Uterus (tissue), 4 donors: ENCODE data around the gene THAP4. TPM values are rescaled to one million over a fixed set of nuclear protein-coding genes. Genes with fewer than 3 reads are reported as not detected.
"Not testable (repeated sequence)": the region's sequence is repeated elsewhere in the genome, so short reads cannot be mapped to it uniquely, and the experiment has no call there.

Source experiments
- DNase-seq, 2 donors: peaks; one replicate each; pipeline ENCODE4 v3.0.0-alpha.2; 2019 to 2020
- H3K27ac ChIP-seq, 2 donors: fragments of 200-600 bp; sonication (generic); 1 replicate in 1 of 2; 2 replicates in 1 of 2; pipeline ENCODE4 v1.5.1; 2016 to 2018
- H3K27me3 ChIP-seq, 2 donors: fragments of 200-600 bp; sonication (generic); one replicate each; pipeline ENCODE4 v1.5.1; 2018 to 2019; ENCODE audit warnings: control low read depth in 1 of 2
- H3K36me3 ChIP-seq, 2 donors: fragments of 200-600 bp; sonication (generic); one replicate each; pipeline ENCODE4 v1.5.1; 2019; ENCODE audit warnings: control low read depth in 1 of 2
- H3K4me1 ChIP-seq, 2 donors: fragments of 200-600 bp; sonication (generic); one replicate each; pipeline ENCODE4 v1.5.1; 2018 to 2019; ENCODE audit warnings: control low read depth in 1 of 2
- H3K4me3 ChIP-seq, 2 donors: fragments of 200-600 bp; sonication (generic); 1 replicate in 1 of 2; 2 replicates in 1 of 2; pipeline ENCODE4 v1.5.1; 2018 to 2019; ENCODE audit warnings: mild to moderate bottlenecking in 1 of 2
- H3K9me3 ChIP-seq, 2 donors: fragments of 200-600 bp; sonication (generic); one replicate each; pipeline ENCODE4 v1.5.1; 2019; ENCODE audit warnings: control low read depth in 1 of 2
- POLR2A ChIP-seq, 2 donors: fragments of 450-650 bp; IDR thresholded peaks; one replicate each; pipeline ENCODE4 v1.6.1; 2016; ENCODE audit warnings: antibody characterized with exemption in 2 of 2, mild to moderate bottlenecking in 1 of 2, moderate library complexity in 1 of 2
- intact Hi-C: fragments of 100-400 bp; cut with DNase I; formaldehyde crosslinking; loops from one replicate; pipeline ENCODE4 v1.15.1; 2023; ENCODE audit warnings: low total_unique reads
- total RNA-seq, 4 donors: library from RNA; depleted of rRNA in 3 of 4; stranded (reverse); fragments of >200 nt in 3 of 4; gene quantifications; one replicate each; pipeline versions ENCODE4 v1.1.0 to v1.2.4, GENCODE V29; 2014 to 2023
- TF ChIP-seq, protein P1 (sequence below), 4 experiments: fragments of 200-600 bp in 2 of 4; fragments of 450-650 bp in 2 of 4; sonication (generic) in 2 of 4; IDR thresholded peaks; one replicate each; pipeline ENCODE4 v1.5.1; 2016 to 2019; ENCODE audit warnings: antibody characterized with exemption in 4 of 4, mild to moderate bottlenecking in 2 of 4, moderate library complexity in 1 of 4
- donor health status: DM: yes; HTN: yes; CAD: no.

THAP4 gene
- total RNA-seq, 4 donors from 2014 or later: 21.2 to 42.7 (median 28.9) TPM

- Histone ChIP-seq H3K4me1 (peaks cover 0 to 11% of the 10 kb centered on the region in 2 donors), H3K27ac (peak overlapping the region in 1 of 2 donors; percentile 65), H3K27me3 (no peaks in the 10 kb centered on the region), H3K36me3 (no peaks in the 10 kb centered on the region), H3K9me3 (no peaks in the 10 kb centered on the region), H3K4me3 (no peak overlapping the region)
- no peak for TF ChIP-seq POLR2A (IDR thresholded peaks at IDR 0.05)
- TF ChIP-seq, protein P1, sequence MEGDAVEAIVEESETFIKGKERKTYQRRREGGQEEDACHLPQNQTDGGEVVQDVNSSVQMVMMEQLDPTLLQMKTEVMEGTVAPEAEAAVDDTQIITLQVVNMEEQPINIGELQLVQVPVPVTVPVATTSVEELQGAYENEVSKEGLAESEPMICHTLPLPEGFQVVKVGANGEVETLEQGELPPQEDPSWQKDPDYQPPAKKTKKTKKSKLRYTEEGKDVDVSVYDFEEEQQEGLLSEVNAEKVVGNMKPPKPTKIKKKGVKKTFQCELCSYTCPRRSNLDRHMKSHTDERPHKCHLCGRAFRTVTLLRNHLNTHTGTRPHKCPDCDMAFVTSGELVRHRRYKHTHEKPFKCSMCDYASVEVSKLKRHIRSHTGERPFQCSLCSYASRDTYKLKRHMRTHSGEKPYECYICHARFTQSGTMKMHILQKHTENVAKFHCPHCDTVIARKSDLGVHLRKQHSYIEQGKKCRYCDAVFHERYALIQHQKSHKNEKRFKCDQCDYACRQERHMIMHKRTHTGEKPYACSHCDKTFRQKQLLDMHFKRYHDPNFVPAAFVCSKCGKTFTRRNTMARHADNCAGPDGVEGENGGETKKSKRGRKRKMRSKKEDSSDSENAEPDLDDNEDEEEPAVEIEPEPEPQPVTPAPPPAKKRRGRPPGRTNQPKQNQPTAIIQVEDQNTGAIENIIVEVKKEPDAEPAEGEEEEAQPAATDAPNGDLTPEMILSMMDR (IDR thresholded peaks at IDR 0.05): no peak
- no peak for DNase-seq
- intact Hi-C loops: no loop called here
Measured at GRCh38 chr2:241566468-241566867, 70.5 kb downstream of the THAP4 start.

- H3K9me3 ChIP-seq, H3K27me3 ChIP-seq, H3K4me3 ChIP-seq, H3K36me3 ChIP-seq, intact Hi-C loops, DNase-seq: not testable (repeated sequence)
- Histone ChIP-seq H3K27ac (peak overlapping the region in 1 of 2 donors; percentile 65), H3K4me1 (peaks cover 0 to 11% of the 10 kb centered on the region in 2 donors)
Measured at GRCh38 chr2:241566021-241566420, 70.9 kb downstream of the THAP4 start.

DNA sequence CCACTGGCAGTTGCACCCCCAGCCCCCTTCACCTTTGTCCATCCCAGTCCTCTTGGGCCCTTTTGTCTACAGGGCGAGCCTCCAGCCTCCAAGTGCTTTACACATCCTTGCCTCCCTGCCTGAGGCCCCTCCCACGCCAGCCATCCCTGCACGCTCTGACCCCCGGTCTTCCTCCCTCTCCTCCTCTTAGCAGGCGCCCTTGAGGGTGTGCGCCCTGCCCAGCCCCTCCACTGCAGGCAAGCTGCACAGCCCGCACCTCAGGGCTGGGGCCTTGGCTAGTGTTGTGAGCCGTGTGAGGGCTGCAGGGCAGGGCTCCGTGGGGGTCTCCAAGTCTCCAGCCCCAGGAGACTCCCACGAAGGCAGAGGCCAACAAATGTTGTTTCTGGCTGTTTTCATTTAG lies 71.5 kb downstream of the THAP4 start:
- no peak overlapping the region for H3K4me3 ChIP-seq
- no peak for DNase-seq
- no peak for TF ChIP-seq POLR2A (IDR thresholded peaks at IDR 0.05)
- TF ChIP-seq, protein P1 (IDR thresholded peaks at IDR 0.05): no peak
- peak overlapping the region; percentile 54 to 65 for H3K27ac ChIP-seq
- no peaks in the 10 kb centered on the region for H3K9me3 ChIP-seq
- H3K27me3 ChIP-seq: no peaks in the 10 kb centered on the region
- peaks cover 0 to 12% of the 10 kb centered on the region in 2 donors for H3K4me1 ChIP-seq
- intact Hi-C loops: no loop called here
- H3K36me3 ChIP-seq: no peaks in the 10 kb centered on the region

- peak overlapping the region; percentile 54 to 65 for H3K27ac ChIP-seq
- peak; percentile 57 to 60 for DNase-seq
- H3K4me3 ChIP-seq: no peak overlapping the region
- TF ChIP-seq, protein P1 (IDR thresholded peaks at IDR 0.05): no peak
- no peak for TF ChIP-seq POLR2A (IDR thresholded peaks at IDR 0.05)
- peaks cover 0 to 17% of the 10 kb centered on the region in 2 donors for H3K4me1 ChIP-seq
- H3K9me3 ChIP-seq: no peaks in the 10 kb centered on the region
- intact Hi-C loops: no loop called here
- H3K27me3 ChIP-seq: no peaks in the 10 kb centered on the region
- no peaks in the 10 kb centered on the region for H3K36me3 ChIP-seq
Measured at GRCh38 chr2:241564596-241565410, 72.2 kb downstream of the THAP4 start.

DNA sequence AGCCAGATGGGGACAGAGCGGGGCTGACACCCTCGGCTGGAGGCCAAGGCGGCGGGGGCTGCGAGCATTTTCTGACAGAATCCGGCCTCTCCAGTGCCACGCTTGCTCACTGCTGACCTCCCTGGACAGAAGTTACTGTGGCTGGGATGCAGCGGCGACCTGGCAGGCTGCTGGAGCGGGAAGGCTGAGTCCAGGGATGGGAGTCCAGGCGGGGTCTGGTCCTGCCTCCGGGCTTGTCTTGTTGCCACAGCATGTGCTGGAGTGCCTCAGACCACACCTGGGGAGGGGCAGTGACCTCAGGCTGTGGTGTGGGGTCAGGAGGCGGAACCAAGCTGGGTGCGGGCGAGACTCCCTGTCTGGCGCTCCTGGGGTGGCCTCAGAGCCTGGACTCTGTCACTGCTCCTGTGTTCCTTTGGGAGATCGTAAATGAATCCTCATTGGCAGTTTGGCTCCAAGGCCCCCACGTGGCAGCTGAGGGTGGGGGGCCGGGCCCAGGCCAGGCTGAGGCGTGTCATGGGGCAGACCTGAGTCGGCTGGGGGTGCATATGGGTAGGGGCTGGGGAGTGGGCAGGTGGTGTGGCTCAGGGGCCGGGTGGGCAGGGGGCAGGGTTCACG lies 72.9 kb downstream of the THAP4 start:
- no peak for TF ChIP-seq POLR2A (IDR thresholded peaks at IDR 0.05)
- intact Hi-C loops: no loop called here
- Histone ChIP-seq H3K27me3 (no peaks in the 10 kb centered on the region), H3K27ac (peak overlapping the region; percentile 54 to 65), H3K4me1 (peaks cover 0 to 17% of the 10 kb centered on the region in 2 donors), H3K4me3 (no peak overlapping the region), H3K9me3 (no peaks in the 10 kb centered on the region), H3K36me3 (no peaks in the 10 kb centered on the region)
- DNase-seq: no peak

GRCh38 chr2:241563571-241563980 lies 73.4 kb downstream of the THAP4 start:
- intact Hi-C loops: no loop called here
- DNase-seq: no peak
- no peak for TF ChIP-seq POLR2A (IDR thresholded peaks at IDR 0.05)
- TF ChIP-seq, protein P1 (IDR thresholded peaks at IDR 0.05): no peak
- H3K27me3 ChIP-seq: no peaks in the 10 kb centered on the region
- H3K27ac ChIP-seq: peak overlapping the region in 1 of 2 donors; percentile 65
- H3K4me3 ChIP-seq: no peak overlapping the region
- peaks cover 0 to 17% of the 10 kb centered on the region in 2 donors for H3K4me1 ChIP-seq
- no peaks in the 10 kb centered on the region for H3K9me3 ChIP-seq
- no peaks in the 10 kb centered on the region for H3K36me3 ChIP-seq
